NCI-H2081 treated with DMSO at 0.1 percent for 48 hours (cell line): ENCODE data around the gene POSTN.
"Not testable (repeated sequence)": the region's sequence is repeated elsewhere in the genome, so short reads cannot be mapped to it uniquely, and the experiment has no call there.

Experiments used
- DNase-seq: peaks from one replicate; lab custom pipeline; 2025; lab: John Stamatoyannopoulos, UW

Gene POSTN

DNA sequence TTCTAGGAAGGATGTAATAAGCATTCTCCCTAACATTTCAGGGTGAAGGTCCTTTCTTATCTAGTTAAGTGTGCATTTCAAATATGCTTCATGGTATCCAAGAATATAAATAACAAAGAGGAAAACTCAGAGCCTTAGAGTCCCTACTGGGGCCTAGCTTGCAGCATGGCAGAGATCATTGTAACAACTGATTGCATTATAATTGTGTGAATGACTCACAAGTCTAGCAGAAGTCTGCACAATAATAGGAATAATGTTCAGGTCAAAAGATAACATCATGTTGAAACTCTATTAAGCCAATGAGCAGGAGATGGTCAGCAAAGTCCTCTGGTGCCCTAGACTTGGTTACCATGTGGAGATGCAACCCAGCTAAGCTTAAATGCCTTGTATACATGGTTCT is 3.4 kb downstream of the POSTN start:
- DNase-seq: no peak

DNA sequence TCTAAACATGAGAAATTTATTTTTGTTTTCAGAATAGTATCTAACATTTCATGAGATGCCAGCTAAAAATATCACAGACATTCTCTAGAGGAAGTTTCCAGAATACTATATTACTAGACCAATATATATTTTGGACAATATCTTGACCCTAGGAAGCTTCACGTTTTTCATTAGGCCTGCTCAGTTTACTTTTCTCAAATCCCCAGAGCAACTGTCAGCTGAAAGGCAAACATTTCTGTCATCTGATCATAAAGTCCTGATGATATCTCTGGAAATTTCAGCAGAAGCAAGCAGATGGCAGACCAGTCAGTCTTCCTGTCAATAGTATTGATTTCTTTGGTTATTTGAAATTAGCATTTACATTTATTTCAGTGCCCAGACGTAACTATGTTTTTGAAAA is 4.0 kb downstream of the POSTN start:
- DNase-seq: no peak

DNA sequence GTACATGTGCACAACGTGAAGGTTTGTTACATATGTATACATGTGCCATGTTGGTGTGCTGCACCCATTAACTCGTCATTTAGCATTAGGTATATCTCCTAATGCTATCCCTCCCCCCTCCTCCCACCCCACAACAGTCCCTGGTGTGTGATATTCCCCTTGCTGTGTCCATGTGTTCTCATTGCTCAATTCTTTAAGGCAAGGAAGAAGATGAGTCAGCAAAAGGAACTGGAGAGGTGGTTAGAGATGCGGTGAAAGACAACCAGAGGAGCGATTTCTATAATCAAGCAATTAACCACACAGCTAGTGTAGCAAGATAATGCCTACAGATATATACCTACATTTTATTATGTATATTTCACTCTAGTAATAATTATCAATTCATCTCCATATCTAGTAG is 9.2 kb downstream of the POSTN start:
- DNase-seq: not testable (repeated sequence)

DNA sequence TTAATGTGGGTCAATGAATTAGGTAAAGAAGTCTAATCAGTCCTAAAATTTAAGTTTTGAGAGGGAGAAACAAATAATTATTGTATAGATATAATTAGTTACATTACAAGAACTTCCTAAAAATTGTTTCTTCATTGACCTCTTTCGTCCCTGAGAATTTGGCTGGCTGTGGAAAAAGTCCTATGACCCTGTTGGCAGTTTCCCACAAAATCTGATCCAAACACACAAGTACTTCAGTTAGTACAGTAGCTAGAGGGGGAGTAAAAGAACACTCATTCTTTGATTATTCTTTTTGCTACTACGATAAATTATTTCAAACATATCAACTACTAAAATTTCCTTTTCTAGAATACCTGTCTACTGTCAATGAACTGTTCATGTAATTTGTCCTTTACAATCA is 11.3 kb downstream of the POSTN start:
- DNase-seq: no peak

DNA sequence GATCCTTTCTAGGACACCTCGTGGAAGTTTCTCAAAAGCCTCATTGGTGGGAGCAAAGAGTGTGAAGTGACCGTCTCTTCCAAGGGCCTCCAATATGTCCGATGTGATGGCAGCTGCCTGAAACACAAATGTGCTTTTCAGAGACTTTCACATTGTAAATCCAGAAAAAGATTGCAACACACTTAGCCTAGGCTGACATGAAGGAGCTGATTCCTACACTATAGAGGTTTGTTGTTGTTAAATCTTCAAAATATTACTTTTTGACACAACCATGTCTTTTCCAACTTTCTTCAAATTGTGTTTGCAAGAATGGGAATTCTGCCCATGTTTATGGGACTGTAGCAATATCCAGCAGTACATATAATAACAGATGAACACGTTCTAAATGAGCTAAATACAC is 12.4 kb downstream of the POSTN start:
- no peak for DNase-seq

DNA sequence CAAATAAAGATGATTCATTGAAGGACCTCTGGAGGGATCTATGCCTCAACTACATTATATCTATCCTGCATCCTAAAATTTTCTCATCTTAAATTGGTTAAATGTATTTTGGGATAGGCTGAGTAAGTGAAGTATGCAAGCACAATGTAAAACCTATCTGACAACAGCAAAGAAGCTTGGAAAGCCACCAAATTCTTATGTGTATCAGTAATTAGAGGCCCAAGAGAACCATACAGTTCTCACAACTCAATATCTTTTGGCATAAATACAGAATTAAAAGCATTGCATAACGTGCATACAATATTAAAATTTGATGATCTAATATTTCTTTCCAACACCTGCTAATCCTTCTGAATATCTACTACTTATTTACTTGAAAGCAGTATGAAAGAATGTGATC is 13.0 kb downstream of the POSTN start:
- DNase-seq: no peak

DNA sequence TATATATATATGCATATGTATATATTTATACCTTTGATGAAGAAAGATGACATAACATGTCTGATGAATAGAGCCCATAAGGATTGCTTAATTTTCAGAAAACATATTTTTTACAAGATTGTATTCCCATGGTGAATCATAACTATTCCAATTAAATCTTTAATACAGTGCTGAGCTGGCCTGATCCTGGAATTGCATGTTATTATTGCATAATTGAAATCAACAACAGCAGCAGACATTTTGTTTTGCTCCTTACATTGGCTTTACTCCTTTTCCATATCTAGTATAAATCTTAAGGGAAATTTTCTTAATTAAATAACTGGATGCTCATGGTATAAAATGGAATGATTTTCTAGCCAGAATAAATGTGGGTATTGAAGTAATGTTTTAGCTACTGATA is 22.0 kb downstream of the POSTN start:
- no peak for DNase-seq

DNA sequence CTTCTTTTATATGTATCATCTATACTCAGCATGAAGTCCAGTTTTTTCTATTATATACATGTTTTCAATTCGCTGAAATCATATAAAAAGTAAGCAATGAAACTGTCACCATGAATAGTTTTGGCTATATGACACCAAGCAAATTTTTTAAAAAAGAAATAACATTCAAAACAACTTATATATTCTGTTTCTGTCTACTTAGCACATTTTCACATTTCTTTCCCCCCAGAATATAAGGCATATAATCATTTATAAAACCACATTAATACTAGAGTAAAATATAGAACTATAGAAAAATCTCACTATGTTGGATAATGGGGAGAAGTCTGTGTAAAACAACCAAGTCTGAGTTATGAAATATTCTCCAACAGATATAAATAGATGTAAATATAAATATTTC is 33.1 kb downstream of the POSTN start:
- DNase-seq: no peak

DNA sequence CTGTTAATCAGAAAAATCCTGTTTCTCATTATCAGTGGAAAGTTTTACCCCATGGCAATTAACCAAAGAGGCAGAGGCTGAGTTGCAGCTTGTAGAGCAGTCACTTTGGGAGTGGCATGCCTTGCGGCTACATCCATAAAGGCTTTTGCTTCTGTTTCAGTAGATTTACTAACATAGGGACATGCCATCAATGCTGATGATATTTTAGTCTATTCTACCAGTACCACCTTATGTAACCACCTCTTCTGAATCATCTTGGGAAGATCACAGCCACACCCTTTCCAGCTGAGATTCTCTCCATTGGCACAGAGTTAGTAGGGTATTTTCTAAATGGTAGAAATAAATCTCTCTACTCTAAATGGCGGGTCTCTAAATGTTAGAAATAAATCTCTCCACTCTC is 37.5 kb downstream of the POSTN start:
- no peak for DNase-seq

DNA sequence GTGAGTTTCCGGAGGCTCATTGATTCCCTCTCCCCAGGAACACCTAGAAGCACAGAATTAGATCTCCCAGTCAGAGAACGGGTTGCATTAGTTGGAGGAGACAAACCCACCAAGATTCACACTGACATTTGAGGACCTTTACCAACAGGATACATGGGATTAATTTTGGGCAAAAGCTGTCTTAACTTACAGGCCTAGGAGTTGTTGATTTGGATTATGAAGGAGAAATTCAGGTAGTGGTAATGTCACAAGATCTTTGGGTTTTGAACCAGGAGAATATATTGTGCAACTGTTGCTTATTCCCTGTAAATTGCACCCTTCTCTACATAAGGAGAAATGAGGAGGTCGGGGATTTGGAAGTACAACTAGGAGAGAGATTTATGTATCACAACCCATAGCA is 38.0 kb downstream of the POSTN start:
- no peak for DNase-seq

DNA sequence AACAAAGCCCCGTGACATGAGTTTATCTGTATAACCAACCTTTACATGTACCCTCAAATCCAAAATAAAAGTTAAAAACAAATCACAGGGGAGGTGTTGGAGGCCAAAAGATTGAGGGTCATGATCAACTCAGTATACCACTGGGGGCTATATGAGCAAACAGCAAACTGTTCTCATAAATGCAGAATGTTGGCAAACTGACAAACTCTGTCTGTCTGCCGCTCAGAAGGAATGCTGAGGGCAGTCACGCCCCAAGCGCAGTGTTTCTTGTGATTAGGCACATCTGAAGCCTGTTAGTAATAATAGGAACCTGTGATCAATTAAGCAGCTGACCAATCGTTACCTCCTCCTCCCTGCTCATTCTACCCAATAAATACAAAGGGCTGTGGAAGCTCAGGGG is 39.8 kb downstream of the POSTN start:
- DNase-seq: not testable (repeated sequence)

DNA sequence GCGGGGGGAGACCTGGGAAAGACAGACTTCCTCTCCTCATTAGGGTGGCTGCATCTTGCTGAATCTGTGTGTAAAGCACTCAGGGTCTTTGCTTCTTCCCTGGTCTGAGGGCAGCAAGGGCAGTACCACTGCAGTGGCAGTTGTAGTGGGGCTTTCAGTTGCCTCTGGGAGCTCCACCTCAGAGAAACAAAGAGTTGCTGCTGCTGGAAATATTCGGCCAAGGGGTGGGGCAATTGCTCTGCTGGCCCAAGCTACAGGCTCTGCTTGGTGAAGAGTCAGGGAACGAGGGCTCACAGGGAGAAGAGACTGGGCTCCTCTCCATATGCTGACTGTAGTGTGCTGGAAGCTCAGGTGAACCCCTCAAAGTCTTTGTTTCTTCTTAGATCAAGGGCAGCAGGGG is 52.5 kb downstream of the POSTN start:
- DNase-seq: no peak

DNA sequence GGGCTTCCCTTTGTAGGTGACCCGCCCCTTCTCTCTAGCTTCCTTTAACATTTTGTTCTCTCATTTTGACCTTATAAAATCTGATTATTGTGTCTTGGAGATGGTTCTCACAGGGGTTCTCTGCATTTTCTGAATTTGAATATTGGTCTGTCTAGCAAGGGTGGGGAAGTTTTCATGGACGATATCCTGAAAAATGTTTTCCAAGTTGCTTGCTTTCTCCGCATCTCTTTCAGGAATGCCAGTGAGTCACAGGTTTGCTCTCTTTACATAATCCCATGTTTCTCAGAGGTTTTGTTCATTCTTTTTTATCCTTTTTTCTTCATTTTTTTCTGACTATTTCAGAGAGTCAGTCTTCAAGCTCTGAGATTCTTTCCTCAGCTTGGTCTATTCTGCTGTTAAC is 53.6 kb downstream of the POSTN start:
- DNase-seq: no peak

DNA sequence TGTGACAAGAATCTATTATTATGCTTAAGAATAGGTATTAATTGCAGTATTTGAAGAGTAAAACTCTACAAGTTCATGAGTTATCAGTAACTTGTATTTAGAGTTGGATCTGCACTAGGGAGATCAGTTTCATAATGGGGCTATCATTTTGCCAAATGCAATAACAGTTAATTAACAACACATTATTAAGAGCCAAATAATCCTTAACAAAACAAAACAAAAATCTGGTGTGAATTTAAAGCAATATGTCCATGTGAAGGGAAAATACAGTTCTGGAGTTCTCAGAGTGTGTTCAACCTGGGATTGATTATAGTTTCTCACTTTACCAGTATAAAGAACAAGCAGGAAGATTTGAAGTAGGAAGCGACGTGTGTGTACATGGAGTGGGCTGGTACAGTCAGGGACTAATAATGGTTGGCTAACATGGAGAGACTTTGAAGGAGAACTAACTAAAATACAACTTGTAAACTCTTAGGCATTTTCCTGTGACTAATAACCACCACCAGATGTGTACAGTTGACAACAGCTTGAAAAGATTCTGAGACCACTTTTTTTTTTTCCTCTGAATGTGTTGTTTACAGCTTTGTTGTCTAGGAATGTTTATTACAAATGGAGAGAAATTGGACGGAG is 58.5 kb downstream of the POSTN start:
- no peak for DNase-seq

DNA sequence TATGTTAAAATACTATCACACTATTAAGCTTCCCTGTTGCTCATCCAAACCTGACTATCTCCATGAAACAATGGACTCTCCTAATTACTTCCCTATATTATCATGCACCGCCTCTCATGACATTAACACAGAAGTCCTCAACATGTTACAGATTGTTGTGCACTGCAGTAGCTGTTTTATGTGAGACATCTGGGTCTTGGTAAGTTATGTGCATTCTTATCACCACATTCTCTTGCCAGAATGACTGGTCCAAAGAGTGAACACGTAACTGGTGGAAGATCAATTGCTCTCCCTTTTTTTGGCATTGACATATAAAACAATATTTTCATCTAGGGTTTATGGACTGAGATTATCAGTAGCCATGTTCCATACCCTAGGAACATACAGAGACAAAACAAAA is 59.4 kb downstream of the POSTN start:
- no peak for DNase-seq

DNA sequence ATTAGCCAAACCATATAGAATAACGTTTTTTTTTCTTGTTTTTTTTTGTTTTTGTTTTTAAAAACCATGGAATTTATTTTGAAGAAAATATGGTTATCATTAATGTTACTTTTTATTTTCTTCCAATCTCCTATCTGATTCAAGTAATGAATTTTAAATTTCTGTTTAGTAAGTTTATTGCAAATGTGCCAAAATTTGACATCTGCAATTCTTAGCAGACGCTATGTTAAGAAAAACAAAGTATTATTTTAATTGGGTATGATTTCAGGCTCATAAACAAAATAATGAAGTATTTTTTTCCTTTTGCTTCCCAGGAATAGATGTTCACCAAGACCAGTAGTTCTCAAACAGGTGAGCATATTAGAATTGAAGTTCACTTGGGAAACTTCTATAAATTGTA is 63.1 kb downstream of the POSTN start:
- DNase-seq: no peak

DNA sequence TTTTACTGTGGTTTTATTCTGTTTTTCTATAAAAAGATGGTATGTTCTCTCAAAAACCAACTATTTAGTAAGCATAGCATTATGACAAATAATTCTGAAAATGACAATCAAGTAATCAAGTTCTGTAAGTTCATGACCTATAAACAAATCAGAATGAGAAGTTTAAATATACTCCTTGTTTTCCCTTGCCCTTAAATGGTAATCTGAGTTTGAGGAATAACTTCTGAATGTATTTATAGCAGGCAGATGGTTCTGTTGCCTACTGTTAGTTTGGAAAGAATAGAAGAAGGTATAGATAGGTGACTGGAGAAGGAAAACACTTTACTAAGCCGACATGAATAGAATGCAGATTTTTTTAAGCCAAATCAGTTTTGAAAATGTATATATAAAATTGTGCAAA is 63.9 kb downstream of the POSTN start:
- DNase-seq: no peak

DNA sequence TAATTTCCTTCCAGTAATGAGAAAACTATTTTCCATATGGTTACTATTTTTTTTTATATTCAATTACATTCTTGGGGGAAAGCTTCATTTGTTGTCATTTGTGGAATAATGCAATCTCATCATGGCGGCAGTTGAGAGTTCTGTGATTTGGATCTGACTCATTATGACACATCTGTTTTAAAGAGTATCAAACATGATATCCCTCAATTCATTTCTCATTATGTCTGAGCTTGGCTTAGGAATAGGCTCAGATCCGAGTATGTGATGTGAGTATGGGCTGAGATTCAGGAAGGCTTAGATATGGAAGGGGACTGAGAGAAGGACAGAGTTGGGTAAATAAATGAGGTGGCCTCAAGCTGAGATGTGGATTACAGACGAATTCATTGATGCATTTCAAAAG is 64.4 kb downstream of the POSTN start:
- DNase-seq: no peak

DNA sequence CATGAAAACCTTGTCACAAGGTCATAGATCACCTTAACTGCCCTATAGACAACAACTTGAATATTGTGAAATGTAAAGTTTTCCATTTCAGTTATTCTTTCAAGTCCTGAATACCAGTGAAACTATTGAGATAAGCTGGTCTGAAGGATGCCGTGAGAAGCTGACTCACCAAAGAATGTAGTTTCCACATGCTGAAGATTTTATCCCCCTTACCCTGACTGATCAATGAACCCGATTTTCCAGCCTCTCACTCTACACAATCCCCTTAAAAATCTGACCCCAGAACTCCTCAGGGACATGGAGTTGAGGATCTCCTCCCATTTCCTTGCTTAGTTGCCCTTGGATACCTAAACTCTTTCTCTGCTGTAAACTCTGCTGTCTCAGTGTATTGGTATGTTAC is 67.5 kb downstream of the POSTN start:
- DNase-seq: no peak

DNA sequence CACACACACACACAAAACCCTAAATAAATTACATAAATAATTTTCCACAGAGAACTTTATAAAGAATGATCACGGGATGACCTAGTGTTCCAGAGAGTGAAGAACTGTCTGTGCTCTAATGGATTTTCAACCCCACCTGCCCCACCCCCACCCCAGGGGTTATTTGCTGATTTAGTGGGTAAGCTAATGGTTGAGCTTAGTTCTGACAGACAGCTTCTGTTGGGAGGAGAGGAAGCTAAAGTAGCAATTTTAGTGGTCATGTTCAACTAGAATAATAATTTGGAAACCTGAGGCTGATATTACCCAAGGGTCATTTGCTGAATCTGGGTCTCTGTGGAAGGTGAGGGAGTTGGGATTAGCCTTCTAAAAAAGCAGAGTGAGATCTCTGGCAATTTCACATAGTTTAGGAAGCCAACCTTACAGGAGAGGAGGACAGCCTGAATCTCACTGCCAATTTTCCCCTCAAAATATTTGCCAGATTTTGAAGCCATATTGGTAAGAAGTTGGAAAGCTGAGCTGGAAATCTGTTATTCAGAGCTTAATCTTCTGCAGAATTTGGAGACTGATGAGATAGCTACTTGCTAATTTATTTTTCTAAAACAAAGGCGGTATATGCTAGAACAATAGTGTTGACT is 68.7 kb downstream of the POSTN start:
- DNase-seq: no peak

DNA sequence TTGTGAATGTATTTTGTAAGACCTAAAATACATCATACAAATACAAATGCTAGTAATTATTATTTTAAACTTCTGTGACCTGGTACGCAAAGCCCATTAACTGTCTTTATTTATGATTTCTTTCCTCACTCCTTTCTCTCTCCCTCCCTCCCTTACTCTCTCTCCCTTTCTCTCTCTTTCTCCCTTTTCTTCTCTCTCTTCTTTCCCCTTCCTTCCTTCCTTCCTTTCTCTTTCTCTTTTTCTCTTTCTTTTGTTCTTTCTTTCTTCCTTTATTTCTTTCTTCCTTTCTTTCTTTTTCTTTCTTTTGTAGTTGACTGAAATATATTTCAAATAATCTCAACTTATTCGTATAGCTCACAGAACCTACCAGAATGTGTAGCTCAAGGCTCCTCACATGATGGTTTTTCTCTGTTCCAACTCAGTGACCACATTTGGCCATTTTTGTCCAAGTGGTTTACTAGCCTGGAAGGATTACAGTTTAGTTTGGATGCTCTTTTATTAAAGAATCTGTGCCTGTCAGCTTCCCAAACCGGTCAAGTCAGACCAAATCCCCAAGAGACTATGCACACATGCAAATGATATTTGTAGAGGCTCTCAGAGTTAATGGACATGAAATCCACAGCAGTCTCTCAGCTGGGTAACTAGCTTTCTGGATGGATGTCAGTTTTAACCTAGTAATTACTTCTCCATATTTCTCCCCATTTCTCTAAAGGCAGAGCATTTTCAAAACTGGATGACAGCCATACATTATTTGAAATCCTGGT is 71.7 kb downstream of the POSTN start:
- DNase-seq: peak; percentile 32

DNA sequence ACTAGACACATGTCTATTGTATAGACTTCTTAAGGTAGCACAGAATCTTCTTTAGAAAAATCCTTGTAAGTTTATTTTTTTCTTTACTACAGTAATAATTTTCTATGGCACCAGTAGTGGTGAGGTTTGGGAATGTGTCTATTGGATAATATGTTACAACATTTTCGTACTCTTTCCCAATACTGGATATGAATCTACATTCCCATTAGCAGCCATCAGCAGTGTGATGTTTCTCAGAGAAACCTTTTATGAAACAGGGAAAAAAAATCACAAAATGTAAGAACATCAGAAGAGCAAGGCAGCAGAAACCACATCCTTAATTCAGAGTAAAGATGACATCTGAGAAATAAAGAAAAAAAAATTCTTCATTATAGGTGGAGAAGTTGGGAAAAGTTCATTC is 83.3 kb downstream of the POSTN start:
- no peak for DNase-seq
